ENCODE results near the gene EEFSEC.

The EEFSEC gene

DNA sequence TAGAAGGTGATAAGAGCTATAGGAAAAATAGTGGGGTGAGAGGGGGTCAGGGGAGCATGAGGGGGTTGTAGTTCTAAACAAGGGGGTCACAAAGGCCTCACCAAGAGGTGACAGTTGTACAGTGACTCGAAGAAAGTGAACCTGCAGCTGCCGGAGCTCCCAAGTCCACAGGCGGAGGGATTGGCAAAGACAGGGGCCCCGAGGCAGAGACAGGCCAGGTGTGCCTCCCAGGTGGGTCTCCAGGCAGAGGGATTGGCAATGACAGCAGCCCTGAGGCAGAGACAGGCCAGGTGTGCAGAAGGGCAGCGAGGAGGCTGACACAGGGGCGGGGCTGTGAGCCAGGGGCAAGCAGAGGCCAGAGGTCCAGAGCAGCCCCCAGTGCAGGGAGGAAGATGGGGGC, 249.7 kb downstream of the EEFSEC start:
- no peak for DNase-seq

- no peak for DNase-seq
These were observed 251.2 kb downstream of the EEFSEC start for GRCh38 chr3:128404276-128405068.

- DNase-seq = no peak
These were observed 252.4 kb downstream of the EEFSEC start for GRCh38 chr3:128405554-128406277.

GRCh38 chr3:128407247-128407646, 254.0 kb downstream of the EEFSEC start:
- no peak for DNase-seq

- no peak for DNase-seq
These were observed 254.9 kb downstream of the EEFSEC start for GRCh38 chr3:128408012-128408692.

- DNase-seq = no peak
These were observed 255.7 kb downstream of the EEFSEC start for GRCh38 chr3:128408693-128409623.

GRCh38 chr3:128409624-128410581, 256.6 kb downstream of the EEFSEC start:
- DNase-seq = no peak

DNA sequence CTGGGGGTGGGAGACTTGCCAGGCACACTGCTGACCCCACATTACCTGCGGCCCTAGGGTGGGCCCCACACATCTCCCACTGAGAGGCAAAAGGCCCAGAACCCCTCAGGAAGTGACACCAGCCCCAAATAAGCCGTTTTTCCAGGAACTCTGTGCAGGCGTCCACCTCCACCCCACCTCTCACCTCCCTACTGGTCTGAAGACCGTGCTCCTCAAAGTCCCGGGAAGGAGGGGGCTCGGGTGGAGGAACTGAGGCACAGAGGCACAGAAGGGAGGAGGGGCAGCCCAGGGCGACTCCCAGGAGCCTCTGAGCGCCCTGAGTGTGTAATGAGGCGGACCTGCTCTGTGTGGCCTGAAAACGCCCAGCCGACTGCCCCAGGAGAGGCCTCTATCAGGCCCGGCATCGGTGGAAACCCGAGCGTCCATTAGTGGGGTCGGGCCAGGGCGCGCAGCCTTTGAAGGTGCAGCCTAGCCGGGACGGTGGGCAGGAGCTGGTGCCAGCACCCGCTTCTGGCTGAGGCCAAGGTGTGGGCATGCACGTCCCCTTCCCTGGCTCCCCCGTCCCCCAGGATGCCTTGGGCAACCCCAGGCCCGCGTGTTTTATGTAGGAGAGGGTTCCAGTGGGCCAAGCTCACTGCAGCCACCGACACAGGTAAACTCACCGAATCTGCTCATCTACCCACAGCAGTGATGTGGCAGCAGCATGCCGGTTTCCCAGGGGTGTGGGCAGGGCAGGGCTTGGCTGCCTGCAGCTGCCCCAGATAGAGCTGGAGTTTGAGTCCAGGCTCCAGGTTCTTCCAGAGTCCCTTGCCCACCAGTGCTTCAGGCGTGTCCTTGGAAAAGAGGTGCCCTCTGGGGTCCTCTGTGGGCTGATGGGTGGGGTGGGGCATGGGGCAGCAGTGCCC, 257.6 kb downstream of the EEFSEC start:
- DNase-seq = no peak

DNA sequence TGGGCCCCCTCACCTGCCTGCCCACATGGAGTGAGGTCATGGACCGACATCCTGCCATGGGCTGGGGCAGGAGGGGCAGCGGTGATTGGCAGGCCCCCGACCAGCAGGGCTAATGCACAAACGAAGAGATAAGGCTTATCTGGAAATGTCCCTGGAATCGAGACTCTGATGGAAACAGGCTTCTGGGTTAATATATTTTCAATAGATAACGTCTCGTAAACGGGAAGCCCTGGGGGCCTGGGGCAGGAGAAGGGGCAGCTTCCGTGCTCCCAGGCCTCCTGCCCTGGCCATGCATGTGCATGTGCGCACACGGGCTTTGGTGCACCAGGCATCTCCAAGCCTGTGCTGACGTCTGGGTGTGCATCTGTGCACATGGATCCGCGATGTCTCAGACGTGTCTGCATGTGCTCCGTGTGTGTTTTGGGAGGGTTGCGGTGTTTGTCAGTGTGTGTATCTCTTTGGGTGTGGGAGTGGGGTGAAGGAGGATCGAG, 258.3 kb downstream of the EEFSEC start:
- no peak for DNase-seq

DNA sequence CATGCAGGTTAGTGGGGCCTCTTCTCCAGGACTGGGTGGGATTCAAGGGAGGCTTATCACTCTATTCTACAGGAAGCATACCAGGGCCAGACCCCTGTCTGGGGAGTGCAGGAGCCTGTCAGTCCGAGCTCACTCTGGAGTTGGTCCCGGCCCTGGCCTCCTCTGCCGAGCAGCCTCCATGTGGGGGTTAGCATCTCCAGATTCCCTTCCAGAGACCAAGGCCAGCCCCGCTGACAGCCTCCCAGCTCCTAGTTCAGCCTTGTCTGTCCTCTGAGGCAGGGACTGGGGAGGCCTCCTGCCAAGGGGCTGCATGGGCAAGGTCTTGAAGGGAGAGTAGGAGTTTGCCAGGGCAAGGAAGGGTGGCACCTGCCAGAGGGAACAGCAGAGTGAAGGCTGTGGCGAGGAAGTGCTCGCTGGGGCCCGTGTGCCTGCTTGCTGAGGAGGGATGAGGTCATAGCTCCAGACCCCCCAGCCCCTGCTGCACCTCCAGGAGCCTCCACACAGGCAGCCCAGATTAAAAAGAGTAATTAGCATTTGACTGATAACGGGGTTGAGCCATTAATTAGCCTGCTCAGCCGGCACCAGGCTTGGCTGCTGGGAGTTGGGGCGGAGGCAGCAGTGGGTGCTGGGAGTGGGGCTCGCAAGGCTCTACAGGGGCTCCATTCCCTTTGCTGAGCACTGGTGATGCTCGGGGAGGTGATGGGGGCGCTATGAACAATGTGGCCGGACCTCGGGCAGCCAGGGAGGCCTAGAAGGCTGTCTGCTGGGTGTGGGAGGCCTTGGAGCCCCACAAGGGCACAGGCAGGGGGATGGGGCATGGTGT, 259.1 kb downstream of the EEFSEC start:
- no peak for DNase-seq

GRCh38 chr3:128413003-128413370, 259.7 kb downstream of the EEFSEC start:
- DNase-seq = no peak

DNA sequence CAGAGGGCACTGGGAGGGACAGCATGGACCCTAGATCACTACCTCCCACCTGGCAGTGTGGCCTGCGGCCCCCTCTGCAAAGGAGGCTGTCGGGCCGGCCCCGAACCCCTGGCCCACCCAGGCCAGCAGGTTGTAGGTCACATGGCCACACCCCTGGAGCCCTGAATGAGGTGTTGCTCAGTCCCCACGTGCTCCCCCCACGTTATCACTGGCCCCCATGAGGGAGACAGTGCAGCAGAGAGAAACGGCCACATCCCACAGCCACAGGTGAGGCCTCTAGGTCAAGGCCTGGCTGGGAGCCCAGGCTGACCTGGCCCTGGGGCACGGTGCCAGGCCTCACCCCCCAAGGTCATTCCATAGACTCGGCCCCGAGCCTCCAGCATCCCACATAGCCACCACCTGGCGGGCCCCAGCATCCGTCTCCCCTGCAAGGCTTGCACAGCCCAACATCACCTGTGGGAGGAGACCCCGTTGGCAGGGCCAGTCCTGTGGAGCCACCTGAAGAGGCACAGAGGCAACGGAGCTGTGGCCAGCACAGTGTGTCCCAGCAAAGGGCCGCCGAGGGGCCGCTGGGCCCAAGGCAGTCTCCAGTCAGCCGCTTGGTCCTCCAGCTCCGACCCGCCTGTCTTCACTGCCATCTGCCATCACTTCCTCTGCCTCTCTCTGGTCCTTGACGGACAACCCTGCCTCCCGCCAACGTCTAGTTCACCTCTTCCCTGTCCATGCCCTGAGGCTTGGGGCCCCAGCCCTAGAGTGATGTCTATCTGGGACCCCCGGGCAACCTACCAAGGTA, 260.3 kb downstream of the EEFSEC start:
- DNase-seq = no peak

DNA sequence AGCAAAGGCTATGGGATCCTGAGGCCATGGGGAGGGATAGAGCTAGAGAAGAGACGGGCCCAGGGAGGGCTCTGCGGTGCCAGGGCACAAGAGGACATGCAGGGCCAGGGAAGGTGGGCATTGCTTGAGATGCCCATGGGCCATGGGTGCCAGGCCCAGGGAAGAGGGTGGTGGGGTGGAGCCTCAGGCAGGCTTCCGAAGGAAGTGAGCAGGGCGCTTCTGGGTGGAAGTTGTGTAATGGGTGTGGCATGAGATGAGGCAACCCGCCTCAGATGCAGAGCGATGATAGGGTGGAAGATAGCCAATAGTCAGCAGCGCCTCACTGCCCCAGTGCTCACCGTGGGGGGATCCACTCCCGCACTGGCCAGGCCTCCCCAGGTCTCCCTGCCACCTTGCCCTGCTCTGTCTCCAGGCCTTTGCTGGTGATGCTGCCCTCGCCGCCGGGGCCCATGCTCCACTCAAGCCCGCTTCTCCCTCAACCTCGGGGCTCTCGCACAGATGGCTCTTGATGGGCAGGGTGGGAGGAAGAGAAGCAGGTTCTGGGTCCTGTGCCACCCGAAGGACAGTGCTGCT, 262.0 kb downstream of the EEFSEC start:
- no peak for DNase-seq

DNA sequence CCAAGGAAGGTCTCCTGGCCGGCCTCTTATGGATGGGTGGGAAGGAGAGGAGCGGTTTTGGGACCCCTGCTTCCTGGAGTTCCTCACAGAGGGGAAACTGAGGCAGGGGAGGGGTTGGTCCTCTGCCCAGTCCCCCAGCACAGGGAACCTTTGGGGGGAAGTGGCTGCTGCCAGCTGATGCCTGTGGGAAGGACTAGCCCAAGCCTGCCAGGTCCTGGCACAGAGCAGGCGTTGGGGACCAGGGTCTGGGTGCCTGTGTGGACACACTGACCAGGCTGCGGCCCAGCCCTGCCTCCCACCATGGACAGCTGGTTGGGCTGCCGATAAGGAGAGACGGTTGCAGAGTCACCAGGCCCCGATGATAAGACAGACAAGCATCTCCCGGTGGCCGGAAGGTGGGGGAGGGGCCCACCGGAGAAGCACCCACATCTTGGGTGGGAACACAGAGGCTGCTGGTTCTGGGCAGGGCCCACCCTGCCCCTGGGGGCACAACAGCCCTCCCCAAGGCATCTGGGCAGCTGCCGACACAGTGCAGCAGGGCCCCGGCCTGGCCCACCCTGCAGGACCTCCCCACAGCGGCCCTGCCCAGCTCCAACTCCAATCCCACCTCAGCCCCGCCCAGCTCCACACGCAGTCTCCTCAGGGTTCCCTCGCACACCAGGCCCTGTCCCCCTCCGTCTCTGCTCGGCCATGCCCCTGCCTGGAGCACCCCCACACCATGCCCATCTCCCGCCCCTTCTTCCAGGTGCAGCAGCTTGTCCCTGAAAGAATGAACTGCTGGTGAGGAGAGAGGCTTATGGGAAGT, 262.7 kb downstream of the EEFSEC start:
- no peak for DNase-seq

DNA sequence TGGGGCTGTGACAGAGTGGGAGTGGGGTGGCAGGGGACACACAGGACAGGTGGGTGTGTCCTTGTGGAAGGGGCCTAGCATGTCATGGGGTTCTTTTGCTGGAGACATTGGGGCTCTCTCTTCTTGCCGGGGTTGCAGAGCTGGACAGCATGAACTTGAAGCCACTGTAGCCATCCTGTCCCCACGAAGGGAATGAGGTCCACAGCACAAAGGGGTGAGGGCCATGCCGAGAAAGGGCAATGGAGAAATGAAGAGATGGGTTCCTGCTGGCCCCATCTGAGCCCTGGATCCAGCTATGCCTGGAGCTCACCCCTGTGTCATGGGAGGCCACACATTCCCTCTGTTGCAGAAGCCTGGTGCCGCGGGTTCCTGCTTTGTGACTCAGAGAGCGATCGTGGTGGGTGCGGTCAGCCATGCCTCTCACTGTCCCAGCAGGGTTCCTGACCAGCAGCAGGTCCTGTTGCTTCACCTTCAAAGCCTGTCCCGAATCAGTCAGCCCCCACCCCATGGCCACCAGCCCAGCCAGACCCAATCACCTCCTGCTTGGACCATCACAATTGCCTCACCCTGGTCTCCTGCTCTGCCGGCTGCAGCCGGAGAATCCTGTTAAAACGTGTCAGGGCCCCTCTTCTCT, 263.4 kb downstream of the EEFSEC start:
- DNase-seq = no peak

DNA sequence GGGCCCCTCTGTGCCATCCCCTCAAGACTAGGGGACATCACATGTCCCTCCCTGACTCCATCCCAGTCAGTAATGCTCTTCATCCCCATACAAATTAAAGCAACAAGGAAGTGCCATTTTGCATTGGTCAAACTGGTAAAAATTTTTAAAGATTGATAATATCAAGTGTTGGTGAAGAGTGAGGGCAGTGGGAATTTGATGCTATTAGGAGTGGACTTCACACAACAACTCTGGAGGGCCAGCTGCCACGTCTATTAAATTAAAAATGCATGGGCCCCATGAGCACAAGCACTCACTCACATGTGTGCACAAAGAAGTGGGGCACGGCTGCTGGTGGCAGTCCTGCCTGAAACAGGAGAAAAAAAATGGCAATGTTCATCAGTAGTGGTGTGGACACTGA, 265.6 kb downstream of the EEFSEC start:
- DNase-seq = no peak

- no peak for DNase-seq
These were observed 266.0 kb downstream of the EEFSEC start for GRCh38 chr3:128419311-128419710.

Measured in activated T-cell treated with anti-CD3 and anti-CD28 coated beads for 4 hours (primary cell).